Stimulated activated CD4-positive, alpha-beta T cell treated with anti-CD3 and anti-CD28 coated beads, Interleukin-15, amount 100 ng/mL, for 48 hours (primary cell): Measurements from ENCODE around the gene FBRSL1.

Experiments used
- DNase-seq, 2 donors: peaks; one replicate each; pipeline ENCODE4 v3.0.0-alpha.2; 2020; ENCODE audit warnings: low read depth in 2 of 2

FBRSL1 gene

DNA sequence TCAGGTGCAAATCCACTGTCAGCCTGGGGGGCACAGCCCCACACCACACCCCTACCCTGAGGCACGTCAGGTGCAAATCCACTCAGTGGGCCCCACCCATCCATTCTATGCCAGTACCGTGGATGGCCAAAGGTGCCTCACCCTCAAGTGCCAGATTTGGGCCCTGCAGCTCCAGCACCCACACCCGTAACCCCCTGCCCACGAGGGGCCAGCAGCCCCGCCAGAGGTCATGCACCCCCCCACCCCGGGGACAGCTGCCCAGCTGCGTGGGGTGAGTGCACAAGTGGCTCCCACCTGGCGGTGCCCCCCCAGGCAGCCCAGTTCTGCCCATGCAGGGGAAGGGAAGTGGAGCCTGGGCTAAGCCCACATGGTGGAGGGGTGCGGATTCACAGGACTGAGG lies 51.2 kb downstream of the FBRSL1 start:
- DNase-seq: no peak

DNA sequence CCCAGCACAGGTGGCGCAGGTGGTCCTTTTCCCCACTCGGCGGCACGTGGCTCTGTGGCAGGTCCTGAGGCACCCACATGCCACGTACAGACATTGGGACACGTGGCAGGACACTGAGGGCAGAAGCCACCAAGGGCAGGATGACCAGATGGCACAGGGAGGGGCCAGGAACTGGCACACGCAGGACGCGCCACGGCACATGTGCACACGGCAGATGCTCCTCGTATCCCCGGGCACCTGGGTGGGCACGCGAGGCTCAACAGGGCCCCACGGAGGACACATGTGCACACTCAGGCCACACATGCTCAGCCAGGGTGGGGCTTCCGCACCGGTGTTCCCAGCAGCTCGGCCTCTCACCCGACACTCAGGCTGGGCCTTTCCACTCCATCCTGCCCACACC lies 52.0 kb downstream of the FBRSL1 start:
- DNase-seq: no peak

DNA sequence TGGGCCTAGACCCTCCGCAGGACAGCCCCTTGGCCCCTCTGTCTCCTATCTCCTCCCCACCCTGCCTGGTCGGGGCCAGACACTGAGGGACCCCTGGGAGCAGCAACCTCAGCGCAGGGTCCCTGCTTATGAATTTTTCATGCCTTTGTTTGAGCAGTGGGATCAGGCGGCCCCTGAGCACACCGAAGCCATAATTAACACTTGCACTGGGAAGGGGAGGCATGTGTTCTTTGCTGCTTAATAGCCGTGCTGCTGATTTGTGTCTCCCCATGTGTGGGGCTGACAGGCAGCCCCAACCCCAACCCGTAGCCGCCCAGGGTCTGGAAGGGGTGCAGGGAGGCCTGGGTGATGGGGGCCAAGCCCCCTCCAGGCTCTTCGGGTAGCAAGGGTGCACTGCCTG lies 52.7 kb downstream of the FBRSL1 start:
- no peak for DNase-seq

DNA sequence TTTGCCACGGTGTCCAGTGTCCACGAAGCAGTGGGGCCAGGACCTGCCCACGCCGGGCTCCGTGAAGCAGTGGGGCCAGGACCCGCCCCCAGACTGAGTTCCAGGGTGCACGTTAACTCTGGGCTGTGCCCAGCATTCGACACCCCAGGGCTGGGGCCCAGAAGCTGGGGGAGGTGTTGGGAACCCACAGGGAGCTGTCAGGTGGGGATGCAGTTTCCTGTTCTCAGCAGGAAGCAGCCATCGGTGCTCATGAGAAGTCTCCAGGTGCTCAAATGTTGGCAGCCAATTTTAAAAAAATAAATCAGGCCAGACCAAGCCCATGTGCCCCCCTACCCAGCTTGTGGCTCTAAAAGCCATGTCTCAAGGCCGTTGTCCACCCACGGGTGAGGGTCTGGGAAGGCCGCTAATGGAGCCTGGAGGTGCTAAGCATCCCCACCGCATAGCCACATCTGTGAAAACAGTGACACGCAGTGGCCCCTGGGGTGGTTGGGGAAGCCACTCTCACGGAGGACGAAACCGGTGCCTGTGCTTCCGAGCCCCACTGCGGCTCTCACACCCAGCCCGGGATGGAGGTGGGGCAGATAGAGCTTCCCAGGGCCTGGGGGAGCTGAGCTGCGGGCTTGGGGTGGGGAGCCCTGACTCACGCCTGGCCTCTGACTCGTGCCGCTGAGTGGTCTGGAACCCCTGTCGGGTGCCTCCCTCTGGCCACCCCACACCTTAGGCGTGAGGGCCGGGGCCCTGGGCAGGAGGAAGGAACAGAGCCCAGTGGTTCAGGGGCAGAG lies 53.5 kb downstream of the FBRSL1 start:
- no peak for DNase-seq

DNA sequence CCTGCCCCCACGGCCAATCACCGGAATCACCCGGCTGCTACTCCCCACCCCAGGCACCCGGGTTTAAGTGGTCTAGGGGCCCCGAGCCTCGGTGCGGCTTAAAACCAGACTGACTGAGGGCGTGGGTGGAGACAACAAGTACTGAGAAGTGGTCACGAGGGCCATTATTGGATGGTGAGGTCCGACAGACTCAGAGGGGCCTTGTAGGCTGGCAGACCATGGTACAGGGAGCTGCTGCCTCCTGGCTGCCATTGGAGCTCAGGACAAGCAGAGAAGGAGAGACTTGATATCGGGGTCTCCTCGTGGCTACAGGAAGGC lies 54.1 kb downstream of the FBRSL1 start:
- no peak for DNase-seq

DNA sequence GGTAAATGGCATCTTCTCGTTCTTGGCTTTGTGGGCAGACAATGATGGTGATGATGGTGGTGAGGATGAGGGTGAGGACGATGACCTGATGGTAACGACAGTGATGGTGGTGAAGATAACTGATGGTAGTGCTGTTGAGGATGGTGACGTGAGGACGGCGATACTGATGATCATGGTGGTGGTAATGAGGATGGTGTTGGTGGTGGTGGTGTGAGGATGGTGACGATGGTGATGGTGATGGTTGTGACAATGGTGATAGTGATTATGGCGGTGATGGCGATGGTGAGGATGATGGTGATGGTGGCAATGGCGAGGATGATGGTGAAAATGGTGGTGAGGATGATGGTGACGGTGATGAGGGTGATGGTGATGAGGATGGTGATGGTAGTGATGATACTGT lies 54.5 kb downstream of the FBRSL1 start:
- DNase-seq: no peak

DNA sequence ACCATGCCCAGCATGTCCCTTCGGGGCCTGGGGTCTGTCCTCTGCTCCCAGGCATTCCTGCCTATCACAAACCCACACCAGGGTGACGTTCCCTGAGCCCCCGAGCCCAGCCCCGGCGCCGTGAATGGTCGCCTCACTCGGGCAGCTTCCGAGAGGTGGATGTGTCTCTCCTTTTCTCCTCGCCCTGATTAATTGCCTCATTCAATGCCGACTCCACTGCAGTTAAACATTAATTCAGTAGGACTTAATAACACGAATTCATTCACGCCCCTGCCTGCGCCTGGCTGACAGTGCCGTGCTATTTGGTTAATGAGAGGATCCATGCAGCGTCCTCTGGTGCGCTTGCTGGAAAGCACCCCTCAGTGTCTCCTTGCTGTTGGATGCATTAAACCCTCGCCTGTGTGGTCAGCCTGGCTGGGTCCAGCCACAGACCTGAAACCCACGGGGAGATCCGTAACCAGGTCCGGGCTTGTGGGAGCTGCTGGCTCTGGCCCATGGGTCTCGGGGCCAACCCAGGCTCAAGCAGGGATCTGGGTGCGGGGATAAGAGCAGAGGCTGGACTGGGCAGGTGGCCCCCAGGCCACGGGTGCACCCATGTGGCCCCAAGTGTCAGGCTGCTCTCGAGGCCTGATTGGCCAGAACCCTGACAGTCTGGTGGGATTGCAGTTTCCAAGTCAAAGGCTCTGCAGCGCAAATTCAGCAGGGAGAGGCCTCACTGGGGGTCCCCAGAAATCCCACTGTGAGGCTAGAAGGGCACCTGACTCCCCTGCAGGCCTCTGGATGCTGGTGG lies 55.4 kb downstream of the FBRSL1 start:
- DNase-seq: no peak

DNA sequence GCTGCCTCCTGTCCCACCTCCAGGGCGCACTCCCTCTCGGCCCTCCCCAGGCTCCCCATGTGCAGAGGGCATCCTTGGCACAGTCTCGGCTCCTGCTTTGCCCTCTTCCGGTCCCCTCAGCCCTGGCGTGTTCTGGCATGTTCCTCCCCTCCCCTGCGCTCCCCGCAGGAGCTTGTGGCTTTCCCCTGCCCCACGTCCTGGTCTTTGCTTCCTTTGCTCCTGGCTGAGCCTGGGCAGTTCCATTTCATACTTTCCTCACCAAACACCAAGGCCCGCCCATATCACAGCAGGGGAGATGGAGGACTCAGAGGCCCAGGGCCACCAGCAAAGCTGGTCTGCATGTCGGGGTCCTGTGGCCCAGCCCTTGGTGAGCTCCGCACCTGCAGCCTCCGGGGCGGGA lies 56.0 kb downstream of the FBRSL1 start:
- DNase-seq: no peak

DNA sequence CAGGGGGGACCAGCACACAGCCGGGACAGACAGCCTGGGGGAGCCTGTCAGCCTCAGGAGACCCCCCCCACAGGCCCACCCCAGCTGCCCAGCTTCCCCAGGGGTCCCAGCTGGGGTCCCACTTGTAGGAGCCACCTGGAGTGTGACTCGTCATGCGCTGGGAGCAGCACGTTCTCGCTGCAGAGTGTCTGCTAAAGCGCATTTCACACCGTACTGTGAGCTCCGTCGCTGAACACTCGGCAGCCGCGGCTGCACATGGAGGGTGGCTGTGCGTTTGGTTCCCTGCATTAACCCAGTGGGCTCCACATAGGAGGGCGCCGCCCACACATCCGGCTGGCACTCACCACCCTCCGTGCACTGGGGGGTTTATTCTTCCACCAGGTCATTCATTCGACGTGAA lies 56.7 kb downstream of the FBRSL1 start:
- no peak for DNase-seq

DNA sequence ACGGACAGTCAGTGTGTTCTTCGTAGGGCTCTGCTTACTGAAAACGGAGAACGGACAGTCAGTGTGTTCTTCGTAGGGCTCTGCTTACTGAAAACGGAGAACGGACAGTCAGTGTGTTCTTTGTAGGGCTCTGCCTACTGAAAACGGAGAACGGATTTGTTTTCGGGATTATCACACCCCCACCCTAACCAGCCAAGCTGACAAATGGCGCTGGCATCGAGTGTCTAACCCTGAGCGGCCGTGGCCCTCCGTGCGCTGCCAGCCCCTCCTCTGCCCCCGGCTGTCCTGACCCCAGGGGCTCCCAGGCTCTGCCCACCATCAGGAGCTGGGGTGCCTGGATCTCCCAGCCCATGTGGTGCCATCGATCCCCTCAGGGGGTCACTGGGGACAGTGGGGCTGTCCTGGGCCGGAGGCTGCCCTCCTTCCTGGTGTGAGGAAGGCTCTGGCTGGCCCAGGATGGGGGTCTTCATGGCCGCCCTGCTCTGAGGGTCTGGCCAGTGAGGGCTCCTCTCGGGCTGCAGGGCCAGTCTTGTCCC lies 57.3 kb downstream of the FBRSL1 start:
- DNase-seq: no peak

DNA sequence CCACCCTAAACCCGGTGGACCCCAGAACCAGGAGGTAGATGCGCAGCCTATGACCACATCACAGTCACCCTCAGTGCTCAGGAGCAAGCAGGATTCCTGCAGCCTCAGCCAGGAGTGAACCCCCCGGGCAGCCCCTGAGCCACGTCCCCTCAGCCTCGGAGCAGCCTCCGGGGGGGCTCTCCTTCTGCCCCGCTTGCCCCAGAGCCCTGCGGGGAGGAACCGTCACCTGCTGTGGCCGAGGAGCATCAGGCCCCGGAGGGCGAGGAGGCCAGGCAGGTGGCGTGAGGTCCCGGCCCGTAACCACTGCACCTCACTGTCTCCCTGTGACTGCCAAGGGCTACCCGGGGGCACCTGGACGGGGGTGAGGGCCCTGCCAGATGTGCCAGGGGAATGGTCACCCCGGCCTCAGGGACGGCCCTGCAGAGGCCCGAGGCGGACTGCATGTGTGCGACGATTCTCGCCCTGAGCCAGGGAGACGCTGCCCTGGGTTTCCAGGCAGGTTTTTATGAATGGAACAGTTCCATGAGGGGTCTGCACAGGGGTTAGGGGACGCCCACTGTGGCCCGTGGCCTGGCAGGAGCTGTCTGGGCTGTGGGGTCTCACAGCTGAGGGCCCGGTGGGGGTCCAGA lies 58.6 kb downstream of the FBRSL1 start:
- DNase-seq: no peak

DNA sequence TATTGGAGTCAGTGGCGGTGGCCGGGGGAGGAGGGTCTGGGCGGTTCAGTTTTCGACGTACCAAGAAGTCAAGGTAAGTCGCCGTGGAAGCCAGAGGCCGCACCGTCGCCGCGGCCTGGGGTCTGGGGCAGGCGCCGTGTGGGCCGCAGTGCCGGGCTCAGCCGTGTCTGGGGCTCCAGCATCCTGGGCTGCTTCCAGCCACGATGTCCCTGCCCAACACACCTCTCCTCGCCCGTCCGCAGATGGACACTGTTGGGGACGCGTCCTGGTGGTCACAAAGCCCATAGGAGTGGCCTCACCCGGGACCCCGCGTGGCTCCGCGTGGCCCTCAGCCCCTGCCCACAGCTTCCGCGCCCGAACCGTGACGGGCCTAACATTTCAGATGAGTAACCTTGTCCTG lies 59.1 kb downstream of the FBRSL1 start:
- DNase-seq: no peak

DNA sequence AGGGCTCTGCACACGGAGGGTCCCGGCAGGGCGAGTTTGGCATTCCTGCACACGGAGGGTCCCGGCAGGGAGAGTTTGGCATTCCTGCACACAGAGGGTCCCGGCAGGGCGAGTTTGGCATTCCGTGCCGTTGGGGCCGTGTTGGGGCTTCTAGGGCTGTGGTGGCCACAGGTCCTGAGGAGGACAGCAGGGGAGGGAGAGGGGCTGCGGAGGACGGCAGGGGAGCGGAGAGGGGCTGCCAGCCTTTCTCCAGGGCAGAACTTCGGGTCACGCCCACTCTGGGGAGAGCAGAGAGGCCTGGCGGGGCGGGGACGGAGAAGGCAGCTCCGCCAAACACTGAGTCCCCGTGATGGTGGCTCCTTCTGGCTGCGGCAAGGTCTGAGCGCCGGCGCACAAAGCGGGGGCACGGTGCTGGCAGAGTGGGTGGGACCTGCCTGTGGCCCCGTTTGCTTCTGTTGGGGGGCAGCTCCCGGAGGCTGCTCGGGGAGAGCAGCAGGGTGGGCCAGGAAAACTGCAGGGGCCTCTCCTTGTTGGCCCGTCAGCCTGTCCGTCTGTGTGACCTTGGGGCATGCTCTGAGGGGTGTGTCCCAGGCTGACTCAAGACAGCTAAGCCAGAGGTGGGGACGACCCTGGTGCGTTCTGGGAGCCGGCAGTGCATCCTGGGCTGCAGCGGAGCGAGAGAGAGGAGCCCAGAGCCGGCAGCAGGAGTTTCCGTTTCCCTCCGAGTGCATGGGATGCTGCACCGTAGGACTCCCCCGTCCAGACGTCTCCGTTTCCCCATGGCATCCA lies 60.3 kb downstream of the FBRSL1 start:
- DNase-seq: no peak

DNA sequence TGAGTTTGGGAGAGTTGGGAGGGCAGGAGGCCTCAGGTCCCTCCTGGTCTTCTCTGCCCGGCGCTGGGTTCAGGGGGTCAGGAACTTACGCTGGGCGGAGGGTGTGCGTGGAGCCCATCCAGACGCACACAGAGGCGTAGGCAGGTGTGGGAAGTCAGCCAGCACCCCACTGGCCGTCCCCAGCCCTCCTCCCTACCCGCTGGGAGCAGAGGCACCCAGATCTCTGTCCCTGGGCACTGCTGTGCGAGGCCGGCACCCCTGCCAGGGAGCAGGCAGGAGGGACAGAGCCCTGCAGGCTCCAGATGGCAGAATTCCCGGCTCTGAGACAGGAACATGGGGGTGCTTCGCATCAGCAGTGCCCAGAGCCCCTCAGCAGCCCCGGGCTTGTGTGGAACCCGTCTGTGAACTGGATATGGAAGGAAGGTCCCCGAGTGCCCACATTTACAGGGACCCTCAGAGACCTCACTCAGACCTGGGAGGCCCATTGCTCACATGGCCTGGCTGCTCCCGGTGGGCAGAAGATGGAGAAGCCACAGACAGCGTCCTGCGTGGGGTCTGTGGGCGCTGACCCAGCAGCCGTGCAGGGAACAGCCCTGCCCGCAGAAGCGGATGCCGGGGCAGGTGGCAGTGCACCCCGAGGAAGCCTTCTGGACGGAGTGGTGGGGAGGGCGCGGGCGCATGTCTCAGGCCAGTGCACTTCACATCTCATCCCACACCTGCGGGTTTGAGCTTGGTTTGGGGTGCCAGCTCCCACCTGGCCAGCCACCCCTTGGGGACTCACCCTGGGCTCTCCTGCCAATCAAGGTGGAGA lies 61.1 kb downstream of the FBRSL1 start:
- DNase-seq: no peak

DNA sequence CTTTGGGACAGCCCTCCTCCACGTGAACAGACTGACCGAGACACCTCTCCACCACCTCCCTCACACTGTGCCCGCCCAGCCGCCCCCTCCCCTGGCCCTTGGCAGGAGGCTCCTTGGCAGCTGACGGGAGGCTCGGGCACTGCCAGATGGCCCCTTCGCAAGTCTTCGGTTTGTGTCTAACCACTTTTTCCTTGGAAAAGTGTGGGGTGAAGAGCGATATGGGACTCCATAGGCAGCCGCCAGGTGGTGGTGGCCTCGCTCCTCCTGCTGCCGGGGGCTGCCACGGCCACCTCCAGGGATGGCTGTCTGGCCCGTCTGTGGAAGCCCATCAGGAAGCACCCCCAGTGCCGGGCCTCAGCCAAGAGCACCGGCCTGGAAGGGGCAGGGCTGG lies 61.7 kb downstream of the FBRSL1 start:
- DNase-seq: no peak

DNA sequence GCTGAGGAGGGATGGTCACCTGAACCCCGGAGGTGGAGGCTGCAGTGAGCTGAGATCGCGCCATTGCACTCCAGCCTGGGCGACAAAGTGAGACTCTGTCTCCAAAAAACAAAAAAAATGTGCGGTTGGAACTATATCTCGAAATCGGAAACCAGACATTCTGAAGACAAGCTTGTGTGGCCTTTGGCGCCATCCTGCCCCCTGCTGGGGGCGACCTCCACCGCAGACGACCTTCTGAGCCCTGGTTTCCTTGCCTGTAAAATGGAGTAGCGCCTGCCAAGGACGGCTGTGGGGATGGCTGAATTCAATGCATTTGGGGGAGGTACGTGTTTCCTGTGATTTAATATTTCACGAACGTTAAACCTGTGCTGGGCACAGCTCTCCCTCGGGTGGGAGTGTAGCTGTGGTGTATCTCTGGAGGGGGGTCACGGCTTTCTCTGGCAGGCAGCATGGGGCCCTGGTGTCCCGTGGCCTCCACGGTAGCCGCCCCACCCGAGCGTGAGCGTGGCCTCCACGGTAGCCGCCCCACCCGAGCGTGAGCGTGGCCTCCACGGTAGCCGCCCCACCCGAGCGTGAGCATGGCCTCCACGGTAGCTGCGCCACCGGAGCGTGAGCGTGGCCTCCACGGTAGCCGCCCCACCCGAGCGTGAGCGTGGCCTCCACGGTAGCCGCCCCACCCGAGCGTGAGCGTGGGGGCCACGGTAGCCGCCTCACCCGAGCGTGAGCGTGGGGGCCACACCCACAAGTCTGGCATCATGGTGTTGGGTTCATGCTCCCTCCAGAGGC lies 65.1 kb downstream of the FBRSL1 start:
- no peak for DNase-seq

DNA sequence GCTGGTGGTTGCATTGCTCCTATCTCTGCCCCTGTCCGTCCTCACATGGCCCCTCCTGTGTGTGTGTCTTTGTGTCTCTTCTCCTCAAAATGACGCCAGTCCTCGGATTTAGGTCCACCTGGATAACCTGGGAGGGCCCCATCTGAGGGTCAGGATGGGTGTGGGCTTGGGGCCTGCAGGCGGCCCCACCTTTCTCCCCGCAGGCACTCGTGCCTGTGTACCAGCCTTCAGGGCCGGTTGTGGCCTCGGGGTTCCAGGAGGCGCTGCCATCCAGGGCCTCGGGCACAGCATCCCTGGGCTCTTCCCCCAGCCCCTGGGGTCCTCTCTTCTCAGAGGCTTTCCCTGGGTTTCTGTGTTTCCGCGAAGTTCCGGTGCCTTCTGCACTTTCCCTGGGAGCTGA lies 65.7 kb downstream of the FBRSL1 start:
- no peak for DNase-seq

DNA sequence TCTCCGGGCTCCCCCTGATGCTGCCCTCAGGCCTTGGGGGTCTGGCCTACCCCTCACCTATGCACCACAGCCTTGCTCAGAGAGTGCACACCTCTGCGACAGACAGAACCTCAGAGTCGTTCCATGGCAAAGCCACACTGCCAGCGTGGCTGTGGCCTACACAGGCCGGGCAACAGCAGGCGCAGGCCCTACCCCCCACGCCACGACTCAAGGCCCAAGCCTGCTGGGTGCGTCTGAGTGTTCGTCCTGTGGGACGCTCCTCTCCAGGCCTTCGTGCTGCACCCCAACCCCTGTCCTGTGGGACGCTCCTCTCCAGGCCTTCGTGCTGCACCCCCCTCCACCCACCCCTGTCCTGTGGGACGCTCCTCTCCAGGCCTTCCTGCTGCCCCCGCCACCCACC lies 66.3 kb downstream of the FBRSL1 start:
- DNase-seq: no peak

DNA sequence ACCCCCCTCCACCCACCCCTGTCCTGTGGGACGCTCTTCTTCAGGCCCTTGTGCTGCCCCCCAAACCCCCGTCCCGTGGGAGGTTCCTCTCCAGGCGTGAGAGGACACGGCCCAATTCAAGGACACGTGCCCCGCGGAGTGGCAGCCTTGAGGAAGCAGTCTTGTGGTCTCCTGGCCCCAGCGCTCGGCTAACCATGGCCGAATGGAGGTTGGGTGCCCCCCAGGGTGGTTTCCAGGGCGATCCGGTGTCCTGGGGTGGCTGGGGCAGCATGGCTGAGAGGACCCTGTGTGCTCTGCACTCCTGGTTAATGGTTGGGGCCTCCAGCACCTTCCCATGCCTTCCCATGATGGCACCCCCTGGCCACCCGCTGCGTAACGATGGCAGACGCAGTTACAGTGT lies 66.8 kb downstream of the FBRSL1 start:
- DNase-seq: no peak

DNA sequence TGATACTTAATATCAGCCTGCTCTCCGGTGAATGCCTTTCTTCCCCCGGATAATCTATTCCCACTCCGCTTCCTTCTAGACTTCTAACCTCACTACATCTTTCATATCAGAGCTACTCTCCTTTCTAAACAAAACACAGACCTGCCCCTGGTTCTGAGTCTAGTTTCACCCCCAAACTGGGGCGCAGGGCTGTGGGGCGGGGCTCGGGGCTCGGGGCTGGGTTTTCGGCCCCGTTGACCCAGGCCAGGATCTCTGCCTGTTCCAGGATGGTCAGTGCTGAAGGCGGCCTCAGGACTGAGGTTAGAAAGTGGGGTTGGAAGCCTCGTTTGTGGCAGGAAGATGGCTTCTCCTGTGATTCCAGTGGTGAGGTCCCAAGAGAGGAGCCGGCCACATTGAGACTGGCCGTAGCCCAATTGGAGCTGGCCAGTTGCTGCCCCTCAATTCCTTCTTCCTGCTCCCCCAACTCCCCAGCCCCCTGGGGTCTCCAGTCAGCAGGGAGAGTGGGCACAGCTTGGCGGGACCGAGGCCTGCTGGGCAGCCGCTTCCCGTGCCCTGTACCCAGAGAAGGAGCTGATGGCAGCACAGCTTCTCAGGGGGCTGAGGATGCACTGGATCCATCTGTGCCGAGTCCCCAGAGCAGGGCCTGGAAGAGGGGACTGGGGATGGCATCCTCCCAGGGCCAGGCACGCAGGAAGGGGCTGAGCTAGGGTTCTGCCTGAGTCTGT lies 67.5 kb downstream of the FBRSL1 start:
- no peak for DNase-seq
